ENCODE measurements around the gene FRMD8. TPM values are rescaled to one million over a fixed set of nuclear protein-coding genes. Genes with fewer than 3 reads are reported as not detected.
A peak's percentile ranks its signal among the peaks of the same experiment; 100 is the strongest.

The FRMD8 gene
- total and polyA plus RNA-seq, 4 donors: 2.8 to 22.8 (median 15.0) TPM

DNA sequence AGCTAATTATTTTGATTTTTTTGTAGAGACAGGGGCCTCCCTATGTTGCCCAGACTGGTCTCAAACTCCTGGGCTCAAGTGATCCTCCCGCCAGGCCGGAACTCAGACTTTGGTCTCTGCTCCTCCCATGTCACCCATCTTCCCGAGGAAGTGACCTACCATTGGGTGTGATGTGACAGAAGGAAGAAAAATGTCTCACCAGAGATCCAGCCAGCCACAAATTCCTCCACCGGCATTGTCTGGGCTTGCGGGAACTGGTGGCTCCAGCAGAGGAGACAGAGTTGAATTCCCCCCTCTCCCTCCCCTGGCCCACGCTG, 4.8 kb upstream of the FRMD8 start:
- 2% methylated on average over 6 of the region's 6 CpGs for WGBS
- H3K4me3 ChIP-seq (ENCODE audit: low read depth in 1 of 3, low read length in 3 of 3): peak overlapping the region; percentile 36 to 71 (median 56)

DNA sequence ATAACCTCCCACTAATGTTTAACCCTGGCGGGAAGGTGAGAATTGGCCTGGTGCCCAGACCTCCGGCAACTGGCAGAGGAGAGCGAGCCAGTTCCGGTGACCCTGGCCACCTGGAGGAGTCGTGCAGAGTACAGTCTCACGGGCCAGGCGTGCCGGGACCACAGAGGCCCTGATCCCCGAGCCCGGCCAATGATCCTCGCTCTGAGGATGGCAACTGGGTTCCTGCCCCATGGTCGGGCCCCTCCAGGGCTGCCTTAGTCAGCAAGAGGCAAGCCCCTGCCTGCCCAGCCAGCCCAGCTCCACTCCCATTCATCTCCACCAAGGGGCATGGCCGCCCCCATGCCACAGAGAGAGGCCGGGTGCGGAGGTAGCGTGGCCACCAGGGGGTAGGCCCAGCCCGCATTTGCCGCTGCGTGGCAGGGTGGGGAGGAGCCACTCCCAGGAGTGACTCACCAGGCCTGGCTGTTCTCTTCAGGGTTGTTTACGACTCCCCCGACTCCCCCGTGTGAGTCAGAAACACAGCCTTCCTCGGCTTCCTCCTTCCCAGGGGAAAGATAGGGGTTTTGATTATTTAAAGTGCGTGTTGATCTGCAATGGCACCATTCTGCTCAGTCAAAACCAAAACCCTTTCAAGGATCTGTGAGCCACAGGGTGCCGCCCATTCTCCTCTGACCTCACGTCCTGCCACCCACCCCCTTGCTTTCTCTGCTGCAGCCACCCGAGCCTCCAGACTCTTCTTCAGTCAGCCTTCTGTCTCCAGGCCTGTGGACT, 4.2 kb upstream of the FRMD8 start, which contains the start of gene SLC25A45:
TSS of gene SLC25A45 (minus strand) at position 614 of the 771 bp plus-strand sequence. CDS start 695 bp downstream, outside the sequence.
- Histone ChIP-seq H3K36me3 (ENCODE audit: control insufficient read depth in 4 of 4, insufficient read depth in 3 of 4, low read depth in 1 of 4, low read length in 3 of 4) (no peaks in the 10 kb centered on the region), H3K9ac (ENCODE audit: low read depth in 1 of 2, low read length in 2 of 2) (peak within 1 kb of the TSS; percentile 48 to 89), H3K4me3 (ENCODE audit: low read depth in 1 of 3, low read length in 3 of 3) (peak within 1 kb of the TSS; percentile 36 to 71 (median 56)), H3K27me3 (ENCODE audit: control insufficient read depth in 4 of 4, insufficient read depth in 4 of 4, low read length in 3 of 4) (no peaks in the 10 kb centered on the region), H3K27ac (ENCODE audit: low read depth in 1 of 2, low read length in 2 of 2) (peak within 1 kb of the TSS; percentile 98 to 100), H3K4me1 (ENCODE audit: control insufficient read depth in 4 of 4, insufficient read depth in 4 of 4, low read length in 3 of 4) (peaks cover 7 to 35% (median 20%) of the 10 kb centered on the region in 4 donors), H3K9me3 (ENCODE audit: control insufficient read depth in 4 of 4, low read length in 3 of 4) (no peaks in the 10 kb centered on the region)
- peak; percentile 87 for DNase-seq (ENCODE audit: low spot score)
- WGBS: 1% methylated on average over 27 of the region's 27 CpGs
- TF ChIP-seq RAD21 (IDR thresholded peaks at IDR 0.05) (peak; percentile 79), HNF4A (conservative IDR thresholded peaks at IDR 0.05) (peak; percentile 58 to 64), YY1 (IDR thresholded peaks at IDR 0.05) (peak; percentile 71), RXRA (IDR thresholded peaks at IDR 0.05) (peak; percentile 87 to 88), JUND (IDR thresholded peaks at IDR 0.05) (peak; percentile 95 to 97), FOXA2 (IDR thresholded peaks at IDR 0.05) (no peak), SP1 (IDR thresholded peaks at IDR 0.05) (peak; percentile 73), TAF1 (conservative IDR thresholded peaks at IDR 0.05) (peak; percentile 45), HNF4G (IDR thresholded peaks at IDR 0.05) (no peak), EGR1 (IDR thresholded peaks at IDR 0.05; ENCODE audit: low read depth in 2 of 2) (peak; percentile 39 to 78), NR2F2 (IDR thresholded peaks at IDR 0.05) (peak; percentile 86), FOXA1 (IDR thresholded peaks at IDR 0.05) (no peak), GABPA (IDR thresholded peaks at IDR 0.05 in 1 of 2, conservative IDR thresholded peaks at IDR 0.05 in 1 of 2) (no peak)
- TF ChIP-seq, protein P1, sequence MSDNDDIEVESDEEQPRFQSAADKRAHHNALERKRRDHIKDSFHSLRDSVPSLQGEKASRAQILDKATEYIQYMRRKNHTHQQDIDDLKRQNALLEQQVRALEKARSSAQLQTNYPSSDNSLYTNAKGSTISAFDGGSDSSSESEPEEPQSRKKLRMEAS (IDR thresholded peaks at IDR 0.05): peak; percentile 91
- TF ChIP-seq, protein P2, sequence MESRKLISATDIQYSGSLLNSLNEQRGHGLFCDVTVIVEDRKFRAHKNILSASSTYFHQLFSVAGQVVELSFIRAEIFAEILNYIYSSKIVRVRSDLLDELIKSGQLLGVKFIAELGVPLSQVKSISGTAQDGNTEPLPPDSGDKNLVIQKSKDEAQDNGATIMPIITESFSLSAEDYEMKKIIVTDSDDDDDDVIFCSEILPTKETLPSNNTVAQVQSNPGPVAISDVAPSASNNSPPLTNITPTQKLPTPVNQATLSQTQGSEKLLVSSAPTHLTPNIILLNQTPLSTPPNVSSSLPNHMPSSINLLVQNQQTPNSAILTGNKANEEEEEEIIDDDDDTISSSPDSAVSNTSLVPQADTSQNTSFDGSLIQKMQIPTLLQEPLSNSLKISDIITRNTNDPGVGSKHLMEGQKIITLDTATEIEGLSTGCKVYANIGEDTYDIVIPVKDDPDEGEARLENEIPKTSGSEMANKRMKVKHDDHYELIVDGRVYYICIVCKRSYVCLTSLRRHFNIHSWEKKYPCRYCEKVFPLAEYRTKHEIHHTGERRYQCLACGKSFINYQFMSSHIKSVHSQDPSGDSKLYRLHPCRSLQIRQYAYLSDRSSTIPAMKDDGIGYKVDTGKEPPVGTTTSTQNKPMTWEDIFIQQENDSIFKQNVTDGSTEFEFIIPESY (IDR thresholded peaks at IDR 0.05): peak; percentile 11
- TF ChIP-seq, protein P3, sequence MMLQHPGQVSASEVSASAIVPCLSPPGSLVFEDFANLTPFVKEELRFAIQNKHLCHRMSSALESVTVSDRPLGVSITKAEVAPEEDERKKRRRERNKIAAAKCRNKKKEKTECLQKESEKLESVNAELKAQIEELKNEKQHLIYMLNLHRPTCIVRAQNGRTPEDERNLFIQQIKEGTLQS (IDR thresholded peaks at IDR 0.05): peak; percentile 35
- TF ChIP-seq, protein P4, sequence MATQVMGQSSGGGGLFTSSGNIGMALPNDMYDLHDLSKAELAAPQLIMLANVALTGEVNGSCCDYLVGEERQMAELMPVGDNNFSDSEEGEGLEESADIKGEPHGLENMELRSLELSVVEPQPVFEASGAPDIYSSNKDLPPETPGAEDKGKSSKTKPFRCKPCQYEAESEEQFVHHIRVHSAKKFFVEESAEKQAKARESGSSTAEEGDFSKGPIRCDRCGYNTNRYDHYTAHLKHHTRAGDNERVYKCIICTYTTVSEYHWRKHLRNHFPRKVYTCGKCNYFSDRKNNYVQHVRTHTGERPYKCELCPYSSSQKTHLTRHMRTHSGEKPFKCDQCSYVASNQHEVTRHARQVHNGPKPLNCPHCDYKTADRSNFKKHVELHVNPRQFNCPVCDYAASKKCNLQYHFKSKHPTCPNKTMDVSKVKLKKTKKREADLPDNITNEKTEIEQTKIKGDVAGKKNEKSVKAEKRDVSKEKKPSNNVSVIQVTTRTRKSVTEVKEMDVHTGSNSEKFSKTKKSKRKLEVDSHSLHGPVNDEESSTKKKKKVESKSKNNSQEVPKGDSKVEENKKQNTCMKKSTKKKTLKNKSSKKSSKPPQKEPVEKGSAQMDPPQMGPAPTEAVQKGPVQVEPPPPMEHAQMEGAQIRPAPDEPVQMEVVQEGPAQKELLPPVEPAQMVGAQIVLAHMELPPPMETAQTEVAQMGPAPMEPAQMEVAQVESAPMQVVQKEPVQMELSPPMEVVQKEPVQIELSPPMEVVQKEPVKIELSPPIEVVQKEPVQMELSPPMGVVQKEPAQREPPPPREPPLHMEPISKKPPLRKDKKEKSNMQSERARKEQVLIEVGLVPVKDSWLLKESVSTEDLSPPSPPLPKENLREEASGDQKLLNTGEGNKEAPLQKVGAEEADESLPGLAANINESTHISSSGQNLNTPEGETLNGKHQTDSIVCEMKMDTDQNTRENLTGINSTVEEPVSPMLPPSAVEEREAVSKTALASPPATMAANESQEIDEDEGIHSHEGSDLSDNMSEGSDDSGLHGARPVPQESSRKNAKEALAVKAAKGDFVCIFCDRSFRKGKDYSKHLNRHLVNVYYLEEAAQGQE (IDR thresholded peaks at IDR 0.05): peak; percentile 21
- TF ChIP-seq, protein P5, sequence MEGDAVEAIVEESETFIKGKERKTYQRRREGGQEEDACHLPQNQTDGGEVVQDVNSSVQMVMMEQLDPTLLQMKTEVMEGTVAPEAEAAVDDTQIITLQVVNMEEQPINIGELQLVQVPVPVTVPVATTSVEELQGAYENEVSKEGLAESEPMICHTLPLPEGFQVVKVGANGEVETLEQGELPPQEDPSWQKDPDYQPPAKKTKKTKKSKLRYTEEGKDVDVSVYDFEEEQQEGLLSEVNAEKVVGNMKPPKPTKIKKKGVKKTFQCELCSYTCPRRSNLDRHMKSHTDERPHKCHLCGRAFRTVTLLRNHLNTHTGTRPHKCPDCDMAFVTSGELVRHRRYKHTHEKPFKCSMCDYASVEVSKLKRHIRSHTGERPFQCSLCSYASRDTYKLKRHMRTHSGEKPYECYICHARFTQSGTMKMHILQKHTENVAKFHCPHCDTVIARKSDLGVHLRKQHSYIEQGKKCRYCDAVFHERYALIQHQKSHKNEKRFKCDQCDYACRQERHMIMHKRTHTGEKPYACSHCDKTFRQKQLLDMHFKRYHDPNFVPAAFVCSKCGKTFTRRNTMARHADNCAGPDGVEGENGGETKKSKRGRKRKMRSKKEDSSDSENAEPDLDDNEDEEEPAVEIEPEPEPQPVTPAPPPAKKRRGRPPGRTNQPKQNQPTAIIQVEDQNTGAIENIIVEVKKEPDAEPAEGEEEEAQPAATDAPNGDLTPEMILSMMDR (IDR thresholded peaks at IDR 0.05; ENCODE audit: low read depth, low read length, missing input control): peak; percentile 61

More for the DNA sequence above, 4.8 kb upstream of the FRMD8 start:
- no peak for DNase-seq (ENCODE audit: low spot score)
- no peaks in the 10 kb centered on the region for H3K9me3 ChIP-seq (ENCODE audit: control insufficient read depth in 4 of 4, low read length in 3 of 4)
- TF ChIP-seq GABPA (IDR thresholded peaks at IDR 0.05 in 1 of 2, conservative IDR thresholded peaks at IDR 0.05 in 1 of 2) (peak in 1 of 2 donors; percentile 45), YY1 (IDR thresholded peaks at IDR 0.05) (peak; percentile 69), HNF4A (conservative IDR thresholded peaks at IDR 0.05) (peak; percentile 67 to 70), HNF4G (IDR thresholded peaks at IDR 0.05) (peak; percentile 49)
- TF ChIP-seq, protein P1 (IDR thresholded peaks at IDR 0.05): no peak
- TF ChIP-seq, protein P5 (IDR thresholded peaks at IDR 0.05; ENCODE audit: low read depth, low read length, missing input control): no peak
- H3K27ac ChIP-seq (ENCODE audit: low read depth in 1 of 2, low read length in 2 of 2): peak overlapping the region; percentile 98 to 100
- H3K4me1 ChIP-seq (ENCODE audit: control insufficient read depth in 4 of 4, insufficient read depth in 4 of 4, low read length in 3 of 4): peaks cover 7 to 29% (median 18%) of the 10 kb centered on the region in 4 donors
- H3K36me3 ChIP-seq (ENCODE audit: control insufficient read depth in 4 of 4, insufficient read depth in 3 of 4, low read depth in 1 of 4, low read length in 3 of 4): no peaks in the 10 kb centered on the region
- H3K9ac ChIP-seq (ENCODE audit: low read depth in 1 of 2, low read length in 2 of 2): peak overlapping the region; percentile 48 to 89
- H3K27me3 ChIP-seq (ENCODE audit: control insufficient read depth in 4 of 4, insufficient read depth in 4 of 4, low read length in 3 of 4): no peaks in the 10 kb centered on the region
